Liver (tissue), 9 donors: Measurements from ENCODE around the gene TRIM59. TPM values are rescaled to one million over a fixed set of nuclear protein-coding genes. Genes with fewer than 3 reads are reported as not detected.
A peak's percentile ranks its signal among the peaks of the same experiment; 100 is the strongest.

Experiments
- DNase-seq: peaks from one replicate; pipeline ENCODE4 v3.0.0-alpha.2; 2017; ENCODE audit warnings: low spot score
- H3K27ac ChIP-seq, 2 donors: one replicate each; pipeline ENCODE4 v1.7.0; 2013; ENCODE audit warnings: inconsistent platforms in 2 of 2, low read length in 2 of 2, control low read depth in 1 of 2, low read depth in 1 of 2, mild to moderate bottlenecking in 1 of 2
- H3K27me3 ChIP-seq, 4 donors: one replicate each; pipeline versions ENCODE4 v1.6.1 to v1.7.0; 2013; ENCODE audit warnings: low read length in 3 of 4, inconsistent platforms in 1 of 4, mild to moderate bottlenecking in 1 of 4, moderate library complexity in 1 of 4; ENCODE audit not compliant: control insufficient read depth in 4 of 4, insufficient read depth in 4 of 4
- H3K36me3 ChIP-seq, 4 donors: one replicate each; pipeline versions ENCODE4 v1.6.1 to v1.7.0; 2013; ENCODE audit warnings: low read length in 3 of 4, mild to moderate bottlenecking in 3 of 4, low read depth in 1 of 4, moderate library complexity in 1 of 4; ENCODE audit not compliant: control insufficient read depth in 4 of 4, insufficient read depth in 3 of 4
- H3K4me1 ChIP-seq, 4 donors: one replicate each; pipeline versions ENCODE4 v1.6.1 to v1.7.0; 2013; ENCODE audit warnings: low read length in 3 of 4, mild to moderate bottlenecking in 3 of 4, moderate library complexity in 1 of 4; ENCODE audit not compliant: control insufficient read depth in 4 of 4, insufficient read depth in 4 of 4
- H3K4me3 ChIP-seq, 3 donors: one replicate each; pipeline versions ENCODE4 v1.6.1 to v1.7.0; 2013; ENCODE audit warnings: low read length in 3 of 3, control low read depth in 1 of 3, low read depth in 1 of 3, mild to moderate bottlenecking in 1 of 3
- H3K9ac ChIP-seq, 2 donors: one replicate each; pipeline ENCODE4 v1.7.0; 2013; ENCODE audit warnings: low read length in 2 of 2, mild to moderate bottlenecking in 2 of 2, moderate library complexity in 2 of 2, control low read depth in 1 of 2, low read depth in 1 of 2
- H3K9me3 ChIP-seq, 4 donors: one replicate each; pipeline versions ENCODE4 v1.6.1 to v1.7.0; 2013; ENCODE audit warnings: low read length in 3 of 4; ENCODE audit not compliant: control insufficient read depth in 4 of 4
- EGR1 ChIP-seq, 2 donors: IDR thresholded peaks; 2 replicates each; pipeline ENCODE4 v1.6.1; 2016 to 2018; ENCODE audit warnings: antibody characterized with exemption in 2 of 2, low read depth in 2 of 2
- FOXA1 ChIP-seq: IDR thresholded peaks from 2 replicates; pipeline ENCODE4 v1.6.1; 2016; ENCODE audit warnings: antibody characterized with exemption
- FOXA2 ChIP-seq: IDR thresholded peaks from 2 replicates; pipeline ENCODE4 v1.6.1; 2016; ENCODE audit warnings: antibody characterized with exemption
- GABPA ChIP-seq, 2 donors: IDR thresholded peaks in 1 of 2; conservative IDR thresholded peaks in 1 of 2; 2 replicates each; pipeline ENCODE4 v1.6.1; 2016; ENCODE audit warnings: antibody characterized with exemption in 2 of 2, mild to moderate bottlenecking in 1 of 2, moderate library complexity in 1 of 2
- HNF4A ChIP-seq, 2 donors: conservative IDR thresholded peaks; 2 replicates each; pipeline ENCODE4 v1.6.1; 2016; ENCODE audit warnings: antibody characterized with exemption in 2 of 2, mild to moderate bottlenecking in 2 of 2
- HNF4G ChIP-seq: IDR thresholded peaks from 2 replicates; pipeline ENCODE4 v1.6.1; 2016; ENCODE audit warnings: antibody characterized with exemption
- JUND ChIP-seq, 2 donors: IDR thresholded peaks; 2 replicates each; pipeline ENCODE4 v1.6.1; 2016; ENCODE audit warnings: antibody characterized with exemption in 2 of 2
- NR2F2 ChIP-seq: IDR thresholded peaks from 2 replicates; pipeline ENCODE4 v1.6.1; 2016; ENCODE audit warnings: antibody characterized with exemption
- RAD21 ChIP-seq, 2 donors: IDR thresholded peaks; 2 replicates each; pipeline ENCODE4 v1.6.1; 2016; ENCODE audit warnings: antibody characterized with exemption in 2 of 2, mild to moderate bottlenecking in 2 of 2
- RXRA ChIP-seq, 2 donors: IDR thresholded peaks; 2 replicates each; pipeline ENCODE4 v1.6.1; 2017 to 2018; ENCODE audit warnings: antibody characterized with exemption in 2 of 2, mild to moderate bottlenecking in 1 of 2
- SP1 ChIP-seq: IDR thresholded peaks from 2 replicates; pipeline ENCODE4 v1.6.1; 2018; ENCODE audit warnings: antibody characterized with exemption, mild to moderate bottlenecking
- TAF1 ChIP-seq: conservative IDR thresholded peaks from 2 replicates; pipeline ENCODE4 v1.6.1; 2016; ENCODE audit warnings: antibody characterized with exemption, mild to moderate bottlenecking
- YY1 ChIP-seq: IDR thresholded peaks from 2 replicates; pipeline ENCODE4 v1.6.1; 2016; ENCODE audit warnings: antibody characterized with exemption, mild to moderate bottlenecking
- WGBS: extraction: QIAGEN DNeasy Blood & Tissue Kit; methylation state at CpG from one replicate; pipeline ENCODE4 v1.1.7; 2013; 5-methylcytosine and 5-hydroxymethylcytosine counted together
- polyA plus RNA-seq, 2 donors: library from polyadenylated mRNA; stranded (reverse) in 1 of 2; unstranded in 1 of 2; fragments of 200-250 nt in 1 of 2; fragments of >200 nt in 1 of 2; fragmentation: Nextera tagmentation in 1 of 2; extraction: Ambion mirVana in 1 of 2; gene quantifications; one replicate each; pipeline versions ENCODE4 v1.2.1 to v1.2.3, GENCODE V29; 2013 to 2015
- total RNA-seq, 2 donors: library from RNA; depleted of rRNA; stranded (reverse); fragments of >200 nt; gene quantifications; one replicate each; pipeline ENCODE4 v1.2.3, GENCODE V29; 2014
- TF ChIP-seq, protein P1 (sequence below): IDR thresholded peaks from 2 replicates; pipeline ENCODE4 v1.6.1; 2016; ENCODE audit warnings: antibody characterized with exemption
- TF ChIP-seq, protein P2 (sequence below): IDR thresholded peaks from 2 replicates; pipeline ENCODE4 v1.6.1; 2016; ENCODE audit warnings: antibody characterized with exemption, mild to moderate bottlenecking
- TF ChIP-seq, protein P3 (sequence below): fragments of 150-350 bp; IDR thresholded peaks from 2 replicates; pipeline ENCODE4 v1.5.1; 2017; ENCODE audit warnings: improper control_type of control experiment, low read depth, low read length; ENCODE audit not compliant: missing input control
- TF ChIP-seq, protein P4 (sequence below): IDR thresholded peaks from 2 replicates; pipeline ENCODE4 v1.6.1; 2016; ENCODE audit warnings: antibody characterized with exemption
- donor health status: healthy.
- donor health status: healthy.
- donor health status: healthy.
- donor health status: healthy.
- donor health status: healthy.

Gene TRIM59
- total and polyA plus RNA-seq, 4 donors, result 0.18 to 33.3 (median 0.87) TPM

DNA sequence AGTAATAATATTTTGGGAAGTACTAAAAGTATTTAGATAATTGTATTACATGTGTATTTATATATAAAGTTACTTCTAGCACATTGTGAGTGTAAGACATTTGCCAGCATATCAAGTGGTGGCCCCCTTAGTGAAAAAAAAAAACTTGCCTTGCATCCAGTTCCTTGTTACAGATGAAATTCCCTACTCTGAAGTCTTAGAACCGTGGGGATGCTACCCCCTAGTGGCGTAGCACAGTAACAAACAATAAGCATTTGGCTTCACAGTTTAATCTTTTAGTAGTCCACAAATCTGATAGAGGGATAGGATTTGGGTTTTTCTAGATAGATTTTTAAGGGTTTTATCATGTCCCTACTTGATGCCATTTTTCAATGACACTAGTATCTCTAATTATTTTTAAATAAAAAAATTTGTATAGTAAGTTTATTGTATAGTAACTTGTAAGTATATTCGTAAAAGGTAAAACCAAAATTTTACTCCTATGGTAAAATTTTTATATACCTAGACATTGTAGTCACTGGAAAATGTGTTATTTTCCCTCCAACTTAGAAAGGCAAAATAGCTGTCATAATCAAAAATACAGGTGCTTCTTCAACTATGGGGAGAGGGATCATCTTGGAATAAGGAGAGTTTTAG is 35.9 kb downstream of the TRIM59 start:
- Histone ChIP-seq H3K27me3 (no peaks in the 10 kb centered on the region), H3K27ac (no peak overlapping the region), H3K9ac (no peak overlapping the region), H3K4me3 (no peak overlapping the region), H3K4me1 (no peaks in the 10 kb centered on the region), H3K36me3 (peaks cover 0 to 10% (median 7%) of the 10 kb centered on the region in 4 donors), H3K9me3 (no peaks in the 10 kb centered on the region)
- TF ChIP-seq FOXA1 (no peak), RAD21 (IDR thresholded peaks at IDR 0.05) (peak; percentile 94 to 95), FOXA2 (peak; percentile 28), SP1 (no peak)
- TF ChIP-seq, protein P1, sequence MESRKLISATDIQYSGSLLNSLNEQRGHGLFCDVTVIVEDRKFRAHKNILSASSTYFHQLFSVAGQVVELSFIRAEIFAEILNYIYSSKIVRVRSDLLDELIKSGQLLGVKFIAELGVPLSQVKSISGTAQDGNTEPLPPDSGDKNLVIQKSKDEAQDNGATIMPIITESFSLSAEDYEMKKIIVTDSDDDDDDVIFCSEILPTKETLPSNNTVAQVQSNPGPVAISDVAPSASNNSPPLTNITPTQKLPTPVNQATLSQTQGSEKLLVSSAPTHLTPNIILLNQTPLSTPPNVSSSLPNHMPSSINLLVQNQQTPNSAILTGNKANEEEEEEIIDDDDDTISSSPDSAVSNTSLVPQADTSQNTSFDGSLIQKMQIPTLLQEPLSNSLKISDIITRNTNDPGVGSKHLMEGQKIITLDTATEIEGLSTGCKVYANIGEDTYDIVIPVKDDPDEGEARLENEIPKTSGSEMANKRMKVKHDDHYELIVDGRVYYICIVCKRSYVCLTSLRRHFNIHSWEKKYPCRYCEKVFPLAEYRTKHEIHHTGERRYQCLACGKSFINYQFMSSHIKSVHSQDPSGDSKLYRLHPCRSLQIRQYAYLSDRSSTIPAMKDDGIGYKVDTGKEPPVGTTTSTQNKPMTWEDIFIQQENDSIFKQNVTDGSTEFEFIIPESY, result no peak
- TF ChIP-seq, protein P2, sequence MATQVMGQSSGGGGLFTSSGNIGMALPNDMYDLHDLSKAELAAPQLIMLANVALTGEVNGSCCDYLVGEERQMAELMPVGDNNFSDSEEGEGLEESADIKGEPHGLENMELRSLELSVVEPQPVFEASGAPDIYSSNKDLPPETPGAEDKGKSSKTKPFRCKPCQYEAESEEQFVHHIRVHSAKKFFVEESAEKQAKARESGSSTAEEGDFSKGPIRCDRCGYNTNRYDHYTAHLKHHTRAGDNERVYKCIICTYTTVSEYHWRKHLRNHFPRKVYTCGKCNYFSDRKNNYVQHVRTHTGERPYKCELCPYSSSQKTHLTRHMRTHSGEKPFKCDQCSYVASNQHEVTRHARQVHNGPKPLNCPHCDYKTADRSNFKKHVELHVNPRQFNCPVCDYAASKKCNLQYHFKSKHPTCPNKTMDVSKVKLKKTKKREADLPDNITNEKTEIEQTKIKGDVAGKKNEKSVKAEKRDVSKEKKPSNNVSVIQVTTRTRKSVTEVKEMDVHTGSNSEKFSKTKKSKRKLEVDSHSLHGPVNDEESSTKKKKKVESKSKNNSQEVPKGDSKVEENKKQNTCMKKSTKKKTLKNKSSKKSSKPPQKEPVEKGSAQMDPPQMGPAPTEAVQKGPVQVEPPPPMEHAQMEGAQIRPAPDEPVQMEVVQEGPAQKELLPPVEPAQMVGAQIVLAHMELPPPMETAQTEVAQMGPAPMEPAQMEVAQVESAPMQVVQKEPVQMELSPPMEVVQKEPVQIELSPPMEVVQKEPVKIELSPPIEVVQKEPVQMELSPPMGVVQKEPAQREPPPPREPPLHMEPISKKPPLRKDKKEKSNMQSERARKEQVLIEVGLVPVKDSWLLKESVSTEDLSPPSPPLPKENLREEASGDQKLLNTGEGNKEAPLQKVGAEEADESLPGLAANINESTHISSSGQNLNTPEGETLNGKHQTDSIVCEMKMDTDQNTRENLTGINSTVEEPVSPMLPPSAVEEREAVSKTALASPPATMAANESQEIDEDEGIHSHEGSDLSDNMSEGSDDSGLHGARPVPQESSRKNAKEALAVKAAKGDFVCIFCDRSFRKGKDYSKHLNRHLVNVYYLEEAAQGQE, result no peak
- TF ChIP-seq, protein P3, sequence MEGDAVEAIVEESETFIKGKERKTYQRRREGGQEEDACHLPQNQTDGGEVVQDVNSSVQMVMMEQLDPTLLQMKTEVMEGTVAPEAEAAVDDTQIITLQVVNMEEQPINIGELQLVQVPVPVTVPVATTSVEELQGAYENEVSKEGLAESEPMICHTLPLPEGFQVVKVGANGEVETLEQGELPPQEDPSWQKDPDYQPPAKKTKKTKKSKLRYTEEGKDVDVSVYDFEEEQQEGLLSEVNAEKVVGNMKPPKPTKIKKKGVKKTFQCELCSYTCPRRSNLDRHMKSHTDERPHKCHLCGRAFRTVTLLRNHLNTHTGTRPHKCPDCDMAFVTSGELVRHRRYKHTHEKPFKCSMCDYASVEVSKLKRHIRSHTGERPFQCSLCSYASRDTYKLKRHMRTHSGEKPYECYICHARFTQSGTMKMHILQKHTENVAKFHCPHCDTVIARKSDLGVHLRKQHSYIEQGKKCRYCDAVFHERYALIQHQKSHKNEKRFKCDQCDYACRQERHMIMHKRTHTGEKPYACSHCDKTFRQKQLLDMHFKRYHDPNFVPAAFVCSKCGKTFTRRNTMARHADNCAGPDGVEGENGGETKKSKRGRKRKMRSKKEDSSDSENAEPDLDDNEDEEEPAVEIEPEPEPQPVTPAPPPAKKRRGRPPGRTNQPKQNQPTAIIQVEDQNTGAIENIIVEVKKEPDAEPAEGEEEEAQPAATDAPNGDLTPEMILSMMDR, result peak; percentile 81
- WGBS, result 42% methylated on average over 3 of the region's 3 CpGs
- peak; percentile 75 for DNase-seq

DNA sequence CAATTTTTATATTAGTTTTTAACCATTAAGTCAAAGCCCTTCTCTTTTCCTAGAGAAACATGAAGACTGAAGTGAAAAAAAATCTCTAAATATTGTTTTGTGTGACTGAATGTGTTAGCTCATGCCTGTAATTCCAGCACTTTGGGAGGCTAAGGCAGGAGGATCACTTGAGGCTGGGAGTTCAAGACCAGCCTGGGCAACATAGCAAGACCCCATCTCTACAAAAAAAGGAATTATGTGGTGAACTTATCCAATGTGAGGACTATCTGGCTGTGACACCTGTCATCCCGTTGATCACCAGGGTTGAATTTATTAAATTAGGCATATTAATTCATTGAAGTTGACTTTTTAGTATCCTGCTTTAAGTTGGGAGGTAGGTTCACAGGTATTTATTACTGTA is 37.1 kb downstream of the TRIM59 start:
- Histone ChIP-seq H3K4me1 (no peaks in the 10 kb centered on the region), H3K36me3 (peaks cover 0 to 10% (median 6%) of the 10 kb centered on the region in 4 donors), H3K9me3 (no peaks in the 10 kb centered on the region), H3K27ac (no peak overlapping the region), H3K9ac (no peak overlapping the region), H3K27me3 (no peaks in the 10 kb centered on the region), H3K4me3 (no peak overlapping the region)
- 87% methylated on average over 1 of the region's 1 CpG for WGBS
- no peak for DNase-seq
- TF ChIP-seq, protein P3, result no peak
- TF ChIP-seq, protein P4, sequence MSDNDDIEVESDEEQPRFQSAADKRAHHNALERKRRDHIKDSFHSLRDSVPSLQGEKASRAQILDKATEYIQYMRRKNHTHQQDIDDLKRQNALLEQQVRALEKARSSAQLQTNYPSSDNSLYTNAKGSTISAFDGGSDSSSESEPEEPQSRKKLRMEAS, result no peak
- TF ChIP-seq RXRA (IDR thresholded peaks at IDR 0.05), result no peak
- TF ChIP-seq HNF4G, result no peak
- TF ChIP-seq FOXA1, result no peak
- TF ChIP-seq GABPA (IDR thresholded peaks at IDR 0.05 in 1 of 2, conservative IDR thresholded peaks at IDR 0.05 in 1 of 2), result no peak
- no peak for TF ChIP-seq TAF1
- TF ChIP-seq NR2F2, result no peak
- TF ChIP-seq YY1, result no peak
- no peak for TF ChIP-seq EGR1 (IDR thresholded peaks at IDR 0.05; ENCODE audit: low read depth in 2 of 2)
- TF ChIP-seq JUND (IDR thresholded peaks at IDR 0.05), result no peak
- no peak for TF ChIP-seq HNF4A (conservative IDR thresholded peaks at IDR 0.05)
- TF ChIP-seq, protein P1, result no peak
- no peak for TF ChIP-seq SP1
